ENCODE data around the gene NAGPA. TPM values are rescaled to one million over a fixed set of nuclear protein-coding genes. Genes with fewer than 3 reads are reported as not detected.
A peak's percentile ranks its signal among the peaks of the same experiment; 100 is the strongest.
"Not testable (repeated sequence)": the region's sequence is repeated elsewhere in the genome, so short reads cannot be mapped to it uniquely, and the experiment has no call there.

NAGPA gene
- 1 to 10 TPM; 7.1 to 8.4 TPM for total RNA-seq

GRCh38 chr16:5033256-5034166, at the start of gene NAGPA:
NAGPA (minus strand) TSS chr16:5033935; CDS start chr16:5033914, 21 bp downstream.
- H3K36me3 Mint-ChIP-seq (ENCODE audit: insufficient read depth in 2 of 2) = no peaks in the 10 kb centered on the region
- no peaks in the 10 kb centered on the region for H3K9me3 Mint-ChIP-seq
- H3K4me3 Mint-ChIP-seq = peak within 1 kb of the TSS; percentile 83 to 90
- peak within 1 kb of the TSS; percentile 79 for H3K27ac Mint-ChIP-seq
- no peaks in the 10 kb centered on the region for H3K27me3 Mint-ChIP-seq (ENCODE audit: low read depth)
- DNase-seq (peak; percentile 79 to 87), ATAC-seq (replicated peaks in 1 of 2) (peak; percentile 94 to 96)
- H3K4me1 Mint-ChIP-seq (ENCODE audit: low read depth) = peaks cover 24% of the 10 kb centered on the region

GRCh38 chr16:5080996-5081395, 47.3 kb upstream of the NAGPA start:
- not testable (repeated sequence) for H3K27me3 Mint-ChIP-seq (ENCODE audit: low read depth); DNase-seq; H3K36me3 Mint-ChIP-seq (ENCODE audit: insufficient read depth in 2 of 2); H3K27ac Mint-ChIP-seq; ATAC-seq (replicated peaks in 1 of 2); H3K4me1 Mint-ChIP-seq (ENCODE audit: low read depth); H3K4me3 Mint-ChIP-seq; H3K9me3 Mint-ChIP-seq

GRCh38 chr16:5080461-5080860, 46.7 kb upstream of the NAGPA start:
- not testable (repeated sequence) for ATAC-seq (replicated peaks in 1 of 2); H3K36me3 Mint-ChIP-seq (ENCODE audit: insufficient read depth in 2 of 2); DNase-seq; H3K9me3 Mint-ChIP-seq; H3K27ac Mint-ChIP-seq; H3K27me3 Mint-ChIP-seq (ENCODE audit: low read depth); H3K4me1 Mint-ChIP-seq (ENCODE audit: low read depth); H3K4me3 Mint-ChIP-seq

GRCh38 chr16:5078626-5079025, 44.9 kb upstream of the NAGPA start:
- Mint-ChIP-seq H3K4me3 (no peak overlapping the region), H3K27me3 (ENCODE audit: low read depth) (no peaks in the 10 kb centered on the region), H3K4me1 (ENCODE audit: low read depth) (no peaks in the 10 kb centered on the region), H3K36me3 (ENCODE audit: insufficient read depth in 2 of 2) (peaks cover 3 to 4% of the 10 kb centered on the region in 2 donors), H3K9me3 (no peaks in the 10 kb centered on the region), H3K27ac (no peak overlapping the region)
- ATAC-seq (replicated peaks in 1 of 2) (no peak), DNase-seq (no peak)

DNA sequence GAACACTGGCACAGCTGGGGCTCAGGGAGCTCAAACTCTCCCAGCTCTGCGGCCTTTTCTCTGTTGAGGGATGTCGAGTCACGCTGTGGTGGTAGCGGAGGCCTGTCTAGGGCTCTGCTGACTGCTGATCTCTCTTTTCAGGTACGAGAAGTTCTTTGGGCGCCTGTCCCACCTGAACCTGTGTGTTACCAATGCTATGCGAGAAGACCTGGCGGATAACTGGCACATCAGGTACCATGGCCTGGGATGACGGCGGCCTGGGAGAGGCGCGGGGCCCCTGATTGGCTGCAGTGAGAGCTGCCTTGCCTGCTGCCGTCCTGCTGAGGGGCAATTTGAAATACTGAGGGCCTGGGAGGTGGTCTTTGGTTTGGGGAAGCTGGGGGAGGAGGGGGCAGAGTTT, 43.6 kb upstream of the NAGPA start:
- no peak overlapping the region for H3K4me3 Mint-ChIP-seq
- no peaks in the 10 kb centered on the region for H3K9me3 Mint-ChIP-seq
- ATAC-seq (replicated peaks in 1 of 2) = no peak
- H3K36me3 Mint-ChIP-seq (ENCODE audit: insufficient read depth in 2 of 2) = peaks cover 3 to 4% of the 10 kb centered on the region in 2 donors
- peaks cover 12% of the 10 kb centered on the region for H3K4me1 Mint-ChIP-seq (ENCODE audit: low read depth)
- H3K27ac Mint-ChIP-seq = no peak overlapping the region
- no peak for DNase-seq
- no peaks in the 10 kb centered on the region for H3K27me3 Mint-ChIP-seq (ENCODE audit: low read depth)

- Mint-ChIP-seq H3K27ac (no peak overlapping the region), H3K27me3 (ENCODE audit: low read depth) (no peaks in the 10 kb centered on the region), H3K36me3 (ENCODE audit: insufficient read depth in 2 of 2) (peaks cover 3 to 4% of the 10 kb centered on the region in 2 donors), H3K9me3 (no peaks in the 10 kb centered on the region), H3K4me1 (ENCODE audit: low read depth) (peaks cover 27% of the 10 kb centered on the region), H3K4me3 (no peak overlapping the region)
- no peak for ATAC-seq (replicated peaks in 1 of 2)
- no peak for DNase-seq
Measured at GRCh38 chr16:5075637-5076036, 41.9 kb upstream of the NAGPA start.

- not testable (repeated sequence) for H3K36me3 Mint-ChIP-seq (ENCODE audit: insufficient read depth in 2 of 2); H3K4me3 Mint-ChIP-seq; H3K27me3 Mint-ChIP-seq (ENCODE audit: low read depth); H3K9me3 Mint-ChIP-seq; ATAC-seq (replicated peaks in 1 of 2); DNase-seq; H3K27ac Mint-ChIP-seq
- H3K4me1 Mint-ChIP-seq (ENCODE audit: low read depth) = peaks cover 27% of the 10 kb centered on the region
Measured at GRCh38 chr16:5073771-5074170, 40.0 kb upstream of the NAGPA start.

- H3K27me3 Mint-ChIP-seq (ENCODE audit: low read depth) = no peaks in the 10 kb centered on the region
- peak overlapping the region; percentile 89 to 96 for H3K4me3 Mint-ChIP-seq
- ATAC-seq (replicated peaks in 1 of 2) = no peak
- H3K9me3 Mint-ChIP-seq = no peaks in the 10 kb centered on the region
- peaks cover 3 to 4% of the 10 kb centered on the region in 2 donors for H3K36me3 Mint-ChIP-seq (ENCODE audit: insufficient read depth in 2 of 2)
- H3K27ac Mint-ChIP-seq = peak overlapping the region; percentile 6
- DNase-seq = no peak
- H3K4me1 Mint-ChIP-seq (ENCODE audit: low read depth) = peaks cover 27% of the 10 kb centered on the region
Measured at GRCh38 chr16:5073279-5073629, 39.5 kb upstream of the NAGPA start.

- H3K4me3 Mint-ChIP-seq = peak overlapping the region; percentile 89 to 96
Measured at GRCh38 chr16:5072334-5073278, 38.9 kb upstream of the NAGPA start.

GRCh38 chr16:5071681-5072333, 38.1 kb upstream of the NAGPA start, which contains the start of gene ALG1:
ALG1 (plus strand) TSS chr16:5071843; CDS start chr16:5071850, 7 bp downstream.
- peak; percentile 91 to 93 for ATAC-seq (replicated peaks in 1 of 2)
- peak within 1 kb of the TSS; percentile 88 for H3K27ac Mint-ChIP-seq
- DNase-seq = peak; percentile 91 to 93
- peaks cover 3 to 4% of the 10 kb centered on the region in 2 donors for H3K36me3 Mint-ChIP-seq (ENCODE audit: insufficient read depth in 2 of 2)
- peaks cover 27% of the 10 kb centered on the region for H3K4me1 Mint-ChIP-seq (ENCODE audit: low read depth)
- peak within 1 kb of the TSS; percentile 89 to 96 for H3K4me3 Mint-ChIP-seq
- no peaks in the 10 kb centered on the region for H3K27me3 Mint-ChIP-seq (ENCODE audit: low read depth)
- no peaks in the 10 kb centered on the region for H3K9me3 Mint-ChIP-seq

More at GRCh38 chr16:5072334-5073278, 38.9 kb upstream of the NAGPA start:
- Mint-ChIP-seq H3K27ac (peak overlapping the region; percentile 84), H3K4me1 (ENCODE audit: low read depth) (peaks cover 27% of the 10 kb centered on the region), H3K9me3 (no peaks in the 10 kb centered on the region), H3K27me3 (ENCODE audit: low read depth) (no peaks in the 10 kb centered on the region), H3K36me3 (ENCODE audit: insufficient read depth in 2 of 2) (peaks cover 3 to 4% of the 10 kb centered on the region in 2 donors)
- DNase-seq (no peak), ATAC-seq (replicated peaks in 1 of 2) (no peak)

GRCh38 chr16:5071341-5071680, 37.6 kb upstream of the NAGPA start:
- H3K36me3 Mint-ChIP-seq (ENCODE audit: insufficient read depth in 2 of 2) = peaks cover 3 to 4% of the 10 kb centered on the region in 2 donors

DNA sequence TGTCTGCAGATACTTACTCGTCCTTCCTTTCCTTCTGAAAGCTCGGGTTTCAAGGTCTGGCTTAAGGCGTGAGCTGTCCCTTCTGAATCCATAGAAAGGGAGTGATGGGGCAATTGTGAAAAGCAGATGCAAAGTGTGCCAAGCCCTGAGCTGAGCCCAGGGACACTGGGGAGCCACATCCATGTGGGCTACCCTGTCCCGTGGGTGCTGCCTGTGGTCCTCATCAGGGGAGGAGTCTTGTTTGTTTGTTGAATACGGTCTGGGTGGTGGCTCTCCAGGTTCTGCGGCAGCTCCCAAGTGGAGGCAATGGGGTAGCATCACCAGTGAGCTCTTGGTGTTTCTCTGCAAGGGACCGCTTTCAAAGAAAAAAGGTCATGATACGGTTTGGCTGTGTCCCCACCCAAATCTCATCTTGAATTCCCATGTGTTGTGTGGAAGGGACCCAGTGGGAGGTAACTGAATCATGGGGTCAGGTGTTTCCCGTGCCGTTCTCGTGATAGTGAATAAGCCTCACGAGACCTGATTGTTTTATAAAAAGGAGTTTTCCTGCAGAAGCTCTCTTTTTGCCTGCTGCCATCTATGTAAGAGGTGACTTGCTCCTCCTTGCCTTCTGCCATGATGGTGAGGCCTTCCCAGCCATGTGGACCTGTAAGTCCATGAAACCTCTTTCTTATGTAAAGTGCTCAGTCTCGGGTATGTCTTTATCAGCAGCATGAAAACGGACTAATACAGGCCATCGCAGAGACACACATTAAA, 36.9 kb upstream of the NAGPA start:
- ATAC-seq (replicated peaks in 1 of 2) = no peak
- no peaks in the 10 kb centered on the region for H3K27me3 Mint-ChIP-seq (ENCODE audit: low read depth)
- no peak for DNase-seq
- H3K4me3 Mint-ChIP-seq = peak overlapping the region in 1 of 2 donors; percentile 89
- peaks cover 27% of the 10 kb centered on the region for H3K4me1 Mint-ChIP-seq (ENCODE audit: low read depth)
- H3K27ac Mint-ChIP-seq = peak overlapping the region; percentile 88
- H3K36me3 Mint-ChIP-seq (ENCODE audit: insufficient read depth in 2 of 2) = peaks cover 3 to 4% of the 10 kb centered on the region in 2 donors
- H3K9me3 Mint-ChIP-seq = no peaks in the 10 kb centered on the region

More at GRCh38 chr16:5071341-5071680, 37.6 kb upstream of the NAGPA start:
- no peaks in the 10 kb centered on the region for H3K9me3 Mint-ChIP-seq
- DNase-seq (no peak), ATAC-seq (replicated peaks in 1 of 2) (no peak)
- peak overlapping the region; percentile 89 to 96 for H3K4me3 Mint-ChIP-seq
- H3K27me3 Mint-ChIP-seq (ENCODE audit: low read depth) = no peaks in the 10 kb centered on the region
- H3K4me1 Mint-ChIP-seq (ENCODE audit: low read depth) = peaks cover 27% of the 10 kb centered on the region
- H3K27ac Mint-ChIP-seq = peak overlapping the region; percentile 88
